Coronary artery (tissue), 2 donors: ENCODE measurements around the gene AHCYL1.
A peak's percentile ranks its signal among the peaks of the same experiment; 100 is the strongest.

Experiments used
- DNase-seq: peaks from one replicate; pipeline ENCODE4 v3.0.0-alpha.2; 2017; ENCODE audit warnings: low spot score
- H3K27ac ChIP-seq, 2 donors: fragments of 200-600 bp; sonication (generic); one replicate each; pipeline ENCODE4 v1.5.1; 2016 to 2019
- H3K4me3 ChIP-seq: fragments of 200-600 bp; sonication (generic); 2 replicates; pipeline ENCODE4 v1.5.1; 2016; ENCODE audit warnings: mild to moderate bottlenecking, moderate library complexity
- CTCF ChIP-seq: fragments of 200-600 bp; sonication (generic); IDR thresholded peaks from one replicate; pipeline ENCODE4 v1.5.1; 2019; ENCODE audit warnings: antibody characterized with exemption

AHCYL1 gene

GRCh38 chr1:110067479-110067892 is 82.9 kb downstream of the AHCYL1 start:
- no peak for DNase-seq
- Histone ChIP-seq H3K27ac (no peak overlapping the region), H3K4me3 (no peak overlapping the region)
- no peak for TF ChIP-seq CTCF

- H3K27ac ChIP-seq, result no peak overlapping the region
- DNase-seq, result no peak
- peak overlapping the region; percentile 51 for H3K4me3 ChIP-seq
- no peak for TF ChIP-seq CTCF
These were observed 83.5 kb downstream of the AHCYL1 start for GRCh38 chr1:110067893-110068645.

- TF ChIP-seq CTCF, result no peak
- no peak for DNase-seq
- Histone ChIP-seq H3K27ac (no peak overlapping the region), H3K4me3 (peak overlapping the region; percentile 51)
These were observed 84.3 kb downstream of the AHCYL1 start for GRCh38 chr1:110068646-110069403.

GRCh38 chr1:110069404-110070281 is 85.1 kb downstream of the AHCYL1 start:
- TF ChIP-seq CTCF, result no peak
- H3K27ac ChIP-seq, result no peak overlapping the region
- peak overlapping the region; percentile 51 for H3K4me3 ChIP-seq
- DNase-seq, result no peak

- no peak for DNase-seq
- H3K27ac ChIP-seq, result no peak overlapping the region
- TF ChIP-seq CTCF, result no peak
- H3K4me3 ChIP-seq, result peak overlapping the region; percentile 51
These were observed 85.7 kb downstream of the AHCYL1 start for GRCh38 chr1:110070282-110070669.

- H3K27ac ChIP-seq, result no peak within 1 kb of the TSS
- DNase-seq, result no peak
- H3K4me3 ChIP-seq, result peak within 1 kb of the TSS; percentile 51
- TF ChIP-seq CTCF, result no peak
These were observed 86.2 kb downstream of the AHCYL1 start, which contains the start of gene ALX3 for GRCh38 chr1:110070671-110071242. Gene ALX3 (minus strand): TSS chr1:110070672. CDS start chr1:110070612, 60 bp downstream.
